Measurements from ENCODE around the gene ARG2.

The ARG2 gene

GRCh38 chr14:67680121-67680602 is 60.4 kb downstream of the ARG2 start:
- CTCF ChIA-PET = interaction anchor here (1.2 kb wide), 1 partner anchor 24 kb away, joined by 3 read pairs; no protein-coding TSS in a partner anchor
- peak overlapping the region; percentile 30; the same call in 1 of the 2 replicates for H3K27ac ChIP-seq
- no peak for TF ChIP-seq CTCF (conservative IDR thresholded peaks at IDR 0.05; ENCODE audit: low read depth)
- POLR2A ChIA-PET (ENCODE audit: low non-redundant PET) = no interaction called here
- peak; percentile 49 for DNase-seq (ENCODE audit: low spot score)

GRCh38 chr14:67680941-67681340 is 61.2 kb downstream of the ARG2 start:
- CTCF ChIA-PET = no interaction called here
- POLR2A ChIA-PET (ENCODE audit: low non-redundant PET) = no interaction called here
- no peak overlapping the region for H3K27ac ChIP-seq
- TF ChIP-seq CTCF (conservative IDR thresholded peaks at IDR 0.05; ENCODE audit: low read depth) = no peak
- DNase-seq (ENCODE audit: low spot score) = no peak

- CTCF ChIA-PET = no interaction called here
- no peak for DNase-seq (ENCODE audit: low spot score)
- POLR2A ChIA-PET (ENCODE audit: low non-redundant PET) = interaction anchor here (0.8 to 1.7 kb wide), 2 partner anchors 10 to 12 kb away, joined by 3 to 4 read pairs; partner anchors contain the start of gene RDH11
- H3K27ac ChIP-seq = no peak overlapping the region
- TF ChIP-seq CTCF (conservative IDR thresholded peaks at IDR 0.05; ENCODE audit: low read depth) = no peak
Measured at GRCh38 chr14:67683842-67684241, 64.1 kb downstream of the ARG2 start.

- CTCF ChIA-PET = no interaction called here
- POLR2A ChIA-PET (ENCODE audit: low non-redundant PET) = no interaction called here
- no peak for TF ChIP-seq CTCF (conservative IDR thresholded peaks at IDR 0.05; ENCODE audit: low read depth)
- no peak for DNase-seq (ENCODE audit: low spot score)
- no peak overlapping the region for H3K27ac ChIP-seq
Measured at GRCh38 chr14:67690011-67690410, 70.3 kb downstream of the ARG2 start.

- H3K27ac ChIP-seq = peak overlapping the region; percentile 89
- ChIA-PET CTCF (interaction anchor here (0.6 to 1.8 kb wide), 6 partner anchors 10 to 1292 kb away, joined by 3 to 11 read pairs (median 3); partner anchors contain the start of genes ATP6V1D, EIF2S1 and PIGH), POLR2A (ENCODE audit: low non-redundant PET) (interaction anchor here (0.6 kb wide), 1 partner anchor 19 kb away, joined by 3 read pairs; no protein-coding TSS in a partner anchor)
- peak; percentile 97 for DNase-seq (ENCODE audit: low spot score)
- no peak for TF ChIP-seq CTCF (conservative IDR thresholded peaks at IDR 0.05; ENCODE audit: low read depth)
Measured at GRCh38 chr14:67694791-67695393, 75.2 kb downstream of the ARG2 start.

- POLR2A ChIA-PET (ENCODE audit: low non-redundant PET) = interaction anchor here (0.6 to 0.9 kb wide), 2 partner anchors 12 to 19 kb away, joined by 3 to 4 read pairs; no protein-coding TSS in a partner anchor
- TF ChIP-seq CTCF (conservative IDR thresholded peaks at IDR 0.05; ENCODE audit: low read depth) = no peak
- CTCF ChIA-PET = interaction anchor here (1.1 to 1.8 kb wide), 4 partner anchors 9 to 336 kb away, joined by 3 to 11 read pairs (median 3); partner anchors contain the start of genes ATP6V1D, EIF2S1 and PIGH
- H3K27ac ChIP-seq = peak within 1 kb of the TSS; percentile 89
- DNase-seq (ENCODE audit: low spot score) = peak; percentile 92
Measured at GRCh38 chr14:67695394-67695949, 75.8 kb downstream of the ARG2 start, which contains the start of gene RDH11. TSS of gene RDH11 (minus strand) at chr14:67695764. CDS start at chr14:67695703, 61 bp downstream.

Measured in RWPE1 (cell line).